SH-SY5Y (cell line): ENCODE data around the gene RNF167.

Experiments
- GATA2 ChIP-seq: IDR thresholded peaks from 2 replicates; pipeline ENCODE4 v1.6.1; 2011; ENCODE audit warnings: mild to moderate bottlenecking, low read depth, low read length
- GATA3 ChIP-seq: IDR thresholded peaks from 2 replicates; pipeline ENCODE4 v1.6.1; 2011; ENCODE audit warnings: low read depth, mild to moderate bottlenecking, low read length, moderate library complexity

The RNF167 gene

GRCh38 chr17:4942760-4943508, 2.9 kb downstream of the RNF167 start:
- TF ChIP-seq GATA3 (no peak), GATA2 (no peak)

GRCh38 chr17:4944163-4944553, 4.1 kb downstream of the RNF167 start:
- no peak for TF ChIP-seq GATA2
- no peak for TF ChIP-seq GATA3

- TF ChIP-seq GATA2 (no peak), GATA3 (no peak)
Measured at GRCh38 chr17:4944554-4945175, 4.6 kb downstream of the RNF167 start.

- TF ChIP-seq GATA2 (no peak), GATA3 (no peak)
Measured at GRCh38 chr17:4945176-4945943, 5.3 kb downstream of the RNF167 start.

DNA sequence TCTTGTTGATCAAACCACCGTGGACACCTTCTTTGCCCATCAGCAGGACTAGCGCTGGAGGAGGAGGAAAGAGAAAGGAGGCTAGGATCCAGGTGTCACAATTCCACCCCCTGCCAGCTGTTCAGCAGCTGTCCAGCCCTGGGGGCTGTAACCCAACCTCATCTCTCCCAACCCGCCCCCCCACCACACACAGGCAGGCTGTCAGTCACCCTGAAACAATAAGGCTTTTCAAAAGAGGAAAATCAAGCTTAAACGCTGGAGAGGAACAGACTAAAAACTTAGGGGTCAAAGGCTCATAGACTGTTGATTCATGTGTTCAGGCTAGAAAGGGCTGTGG, 5.8 kb downstream of the RNF167 start:
- TF ChIP-seq GATA3 = no peak
- TF ChIP-seq GATA2 = no peak

DNA sequence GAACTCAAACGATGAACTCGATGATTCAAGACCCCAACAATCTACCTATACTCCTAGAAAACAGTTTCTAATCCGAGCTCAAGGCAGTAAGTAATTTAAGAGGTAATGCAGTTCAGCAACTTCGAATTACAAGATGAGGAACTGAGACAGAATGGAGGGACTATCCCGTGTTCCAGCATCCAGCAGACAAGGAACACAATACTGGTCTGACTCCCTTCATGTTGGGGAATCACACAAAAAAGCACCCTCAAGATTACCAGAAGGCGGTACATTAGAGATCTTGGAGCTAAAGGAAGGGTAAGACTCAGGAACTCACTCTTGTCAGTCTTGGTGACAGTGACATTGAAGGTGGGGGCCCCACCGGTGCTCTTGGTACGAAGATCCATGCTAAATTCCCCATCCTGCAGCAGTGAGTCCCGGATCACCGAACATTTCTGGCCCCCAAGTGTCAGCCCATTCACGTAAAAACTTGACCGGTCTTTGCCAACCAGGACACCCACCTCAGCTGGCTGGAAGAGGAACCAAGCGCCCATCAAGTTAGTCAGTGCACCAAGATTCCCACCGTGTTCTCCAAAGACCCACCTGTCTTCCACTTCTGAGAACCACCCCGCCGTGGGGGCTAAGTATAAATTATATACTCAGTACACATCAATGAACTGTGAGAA, 6.4 kb downstream of the RNF167 start:
- TF ChIP-seq GATA3 (no peak), GATA2 (no peak)

- TF ChIP-seq GATA2 = no peak
- no peak for TF ChIP-seq GATA3
Measured at GRCh38 chr17:4947010-4947410, 6.9 kb downstream of the RNF167 start.

- TF ChIP-seq GATA2 (no peak), GATA3 (no peak)
Measured at GRCh38 chr17:4947411-4948165, 7.5 kb downstream of the RNF167 start.

- TF ChIP-seq GATA2 = no peak
- TF ChIP-seq GATA3 = no peak
Measured at GRCh38 chr17:4948166-4948930, 8.3 kb downstream of the RNF167 start, which contains the start of gene PFN1. Gene PFN1 (minus strand): TSS chr17:4948530. CDS start chr17:4948394, 136 bp downstream.

DNA sequence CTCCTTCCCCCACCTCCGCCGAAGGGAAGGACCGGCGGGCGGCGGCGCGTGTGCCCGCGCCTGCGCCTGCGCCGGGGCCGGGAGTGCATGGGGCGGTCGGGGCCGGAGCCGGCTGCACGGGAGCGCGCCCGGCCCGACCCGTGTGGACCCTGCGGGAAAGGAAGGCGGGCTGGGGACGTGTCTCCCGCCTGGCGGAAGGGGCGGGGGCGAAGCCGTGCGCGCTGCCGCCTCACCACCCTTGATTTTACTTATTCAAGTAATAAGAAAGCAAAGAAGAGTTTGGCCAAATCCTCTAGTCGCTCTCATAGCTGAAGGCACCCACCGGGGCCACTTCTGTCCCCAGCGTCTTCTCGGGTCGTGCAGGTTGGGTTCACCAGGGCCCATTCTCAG, 8.9 kb downstream of the RNF167 start:
- TF ChIP-seq GATA2 (no peak), GATA3 (no peak)

- no peak for TF ChIP-seq GATA3
- no peak for TF ChIP-seq GATA2
Measured at GRCh38 chr17:4949321-4950074, 9.4 kb downstream of the RNF167 start.

DNA sequence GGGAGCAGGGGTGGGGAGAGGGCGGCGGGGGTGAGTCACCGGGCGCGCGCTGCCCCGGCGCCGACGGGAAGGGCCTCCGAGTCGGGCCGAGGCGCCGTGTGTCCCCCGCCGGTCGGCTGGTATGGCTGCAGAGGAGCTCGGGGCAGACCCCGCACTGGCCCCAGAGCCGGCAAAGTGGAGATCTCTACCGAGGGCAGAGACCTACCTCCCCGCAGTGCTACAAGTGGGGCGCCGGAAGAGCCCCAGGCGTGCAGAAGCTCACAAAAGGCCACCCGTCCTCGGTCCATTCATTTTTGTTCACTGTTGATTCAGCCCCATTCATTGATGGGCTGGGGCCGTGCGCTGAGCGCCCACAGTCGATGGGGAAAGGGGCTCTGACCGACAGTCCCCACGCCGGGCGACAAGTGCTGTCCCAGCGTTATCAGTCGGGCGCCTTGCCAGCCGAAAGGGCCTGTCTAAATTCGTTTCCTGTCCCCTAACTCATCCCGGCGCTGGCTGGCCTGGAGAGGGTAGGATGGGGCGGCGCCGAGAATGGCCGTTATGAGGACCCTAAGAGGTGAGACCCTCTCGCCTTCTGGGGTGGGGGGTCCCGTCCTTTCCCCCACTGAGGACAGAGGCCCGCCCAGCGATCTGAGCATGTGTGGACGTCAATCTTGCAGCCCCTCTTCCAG, 10.1 kb downstream of the RNF167 start:
- TF ChIP-seq GATA2 = peak; percentile 85
- TF ChIP-seq GATA3 = no peak
